ENCODE data around the gene ASGR2.

ASGR2 gene

GRCh38 chr17:7114875-7115614, 423 bp upstream of the ASGR2 start:
- no peak for TF ChIP-seq REST (IDR thresholded peaks at IDR 0.05; ENCODE audit: insufficient read depth in 1 of 2, low read depth in 2 of 2, low read length in 2 of 2)
- no peak for TF ChIP-seq FOXP2 (optimal IDR thresholded peaks at IDR 0.05; ENCODE audit: borderline replicate concordance, extremely low read depth, extremely low read length, insufficient read depth)
- no peak for TF ChIP-seq TAF1 (IDR thresholded peaks at IDR 0.05; ENCODE audit: borderline replicate concordance, insufficient read depth, low read length)
- no peak for TF ChIP-seq SIN3A (IDR thresholded peaks at IDR 0.05; ENCODE audit: borderline replicate concordance, insufficient read depth, low read length)

GRCh38 chr17:7113273-7114071, 1.1 kb downstream of the ASGR2 start:
- TF ChIP-seq REST (IDR thresholded peaks at IDR 0.05; ENCODE audit: insufficient read depth in 1 of 2, low read depth in 2 of 2, low read length in 2 of 2) (no peak), TAF1 (IDR thresholded peaks at IDR 0.05; ENCODE audit: borderline replicate concordance, insufficient read depth, low read length) (no peak), SIN3A (IDR thresholded peaks at IDR 0.05; ENCODE audit: borderline replicate concordance, insufficient read depth, low read length) (no peak), FOXP2 (optimal IDR thresholded peaks at IDR 0.05; ENCODE audit: borderline replicate concordance, extremely low read depth, extremely low read length, insufficient read depth) (no peak)

GRCh38 chr17:7112510-7113108, 2.0 kb downstream of the ASGR2 start:
- no peak for TF ChIP-seq POLR2AphosphoS5 (IDR thresholded peaks at IDR 0.05; ENCODE audit: low read depth, low read length)
- no peak for TF ChIP-seq SIN3A (IDR thresholded peaks at IDR 0.05; ENCODE audit: borderline replicate concordance, insufficient read depth, low read length)
- no peak for TF ChIP-seq TAF1 (IDR thresholded peaks at IDR 0.05; ENCODE audit: borderline replicate concordance, insufficient read depth, low read length)
- TF ChIP-seq FOXP2 (optimal IDR thresholded peaks at IDR 0.05; ENCODE audit: borderline replicate concordance, extremely low read depth, extremely low read length, insufficient read depth): no peak
- no peak for TF ChIP-seq REST (IDR thresholded peaks at IDR 0.05; ENCODE audit: insufficient read depth in 1 of 2, low read depth in 2 of 2, low read length in 2 of 2)

GRCh38 chr17:7111784-7112509, 2.7 kb downstream of the ASGR2 start:
- TF ChIP-seq FOXP2 (optimal IDR thresholded peaks at IDR 0.05; ENCODE audit: borderline replicate concordance, extremely low read depth, extremely low read length, insufficient read depth): no peak

- TF ChIP-seq FOXP2 (optimal IDR thresholded peaks at IDR 0.05; ENCODE audit: borderline replicate concordance, extremely low read depth, extremely low read length, insufficient read depth) (no peak), TAF1 (IDR thresholded peaks at IDR 0.05; ENCODE audit: borderline replicate concordance, insufficient read depth, low read length) (no peak), REST (IDR thresholded peaks at IDR 0.05; ENCODE audit: insufficient read depth in 1 of 2, low read depth in 2 of 2, low read length in 2 of 2) (no peak), POLR2AphosphoS5 (IDR thresholded peaks at IDR 0.05; ENCODE audit: low read depth, low read length) (no peak), SIN3A (IDR thresholded peaks at IDR 0.05; ENCODE audit: borderline replicate concordance, insufficient read depth, low read length) (no peak)
These were observed 3.9 kb downstream of the ASGR2 start for GRCh38 chr17:7110617-7111306.

Measured in PFSK-1 (cell line).